B cell (primary cell): ENCODE measurements around the gene SLC6A6. TPM values are rescaled to one million over a fixed set of nuclear protein-coding genes. Genes with fewer than 3 reads are reported as not detected.

Experiments used
- ATAC-seq: fragments of 200-7000 bp; cut with Tn5 transposase; one replicate; pipeline ENCODE4 v1.10.0; 2021; ENCODE audit warnings: low read depth, mild to moderate bottlenecking, moderate number of reproducible peaks, moderate library complexity
- CTCF ChIA-PET: fragments of 350-600 bp; sonication (Branson Sonifier 250); formaldehyde crosslinking; loops from one replicate; lab custom pipeline; 2021; ENCODE audit warnings: antibody characterized with exemption, inconsistent platforms; lab: Charles Lee
- POLR2A ChIA-PET: fragments of 350-600 bp; sonication (Branson Sonifier 250); formaldehyde crosslinking; loops from one replicate; lab custom pipeline; 2021; ENCODE audit warnings: antibody characterized with exemption; lab: Charles Lee
- DNase-seq: peaks from one replicate; pipeline ENCODE4 v3.0.0; 2013
- H2AFZ ChIP-seq: 2 replicates; pipeline ENCODE4 v1.6.1; 2012; ENCODE audit warnings: mild to moderate bottlenecking, low read depth, low read length; ENCODE audit not compliant: insufficient read depth, poor library complexity, severe bottlenecking
- H3K27ac ChIP-seq, 2 donors: 1 replicate in 1 of 2; 2 replicates in 1 of 2; pipeline ENCODE4 v1.5.1; 2012 to 2013; ENCODE audit warnings: low read length in 2 of 2, mild to moderate bottlenecking in 2 of 2, moderate library complexity in 1 of 2
- H3K27me3 ChIP-seq, 4 experiments: fragments of 200-600 bp in 1 of 4; sonication (generic) in 1 of 4; replicated peaks in 1 of 4; 1 replicate in 2 of 4; 2 replicates in 2 of 4; pipeline versions ENCODE4 v1.6.1 to v1.7.0; 2013 to 2016; ENCODE audit warnings: low read length in 3 of 4, mild to moderate bottlenecking in 2 of 4, mixed read lengths in 1 of 4, moderate library complexity in 1 of 4; ENCODE audit not compliant: insufficient read depth in 4 of 4, control insufficient read depth in 3 of 4; ENCODE audit errors: control extremely low read depth in 1 of 4
- H3K36me3 ChIP-seq, 2 experiments: replicated peaks in 1 of 2; 1 replicate in 1 of 2; 2 replicates in 1 of 2; pipeline versions ENCODE4 v1.6.1 to v1.7.1; 2013; ENCODE audit warnings: low read length in 1 of 2; ENCODE audit not compliant: insufficient read depth in 2 of 2, control insufficient read depth in 1 of 2; ENCODE audit errors: control extremely low read depth in 1 of 2, extremely low read depth in 1 of 2
- H3K4me1 ChIP-seq, 2 donors: fragments of 200-600 bp in 1 of 2; sonication (generic) in 1 of 2; 1 replicate in 1 of 2; 2 replicates in 1 of 2; pipeline versions ENCODE4 v1.5.1 to v1.6.1; 2013 to 2017; ENCODE audit warnings: low read length in 2 of 2; ENCODE audit not compliant: control insufficient read depth in 2 of 2, insufficient read depth in 2 of 2
- H3K4me2 ChIP-seq: replicated peaks from 2 replicates; pipeline ENCODE3; 2012; ENCODE audit warnings: mild to moderate bottlenecking, low read depth, low read length; ENCODE audit not compliant: poor library complexity, severe bottlenecking
- H3K4me3 ChIP-seq, 5 experiments: fragments of 200-600 bp in 1 of 5; sonication (generic) in 1 of 5; 1 replicate in 3 of 5; 2 replicates in 2 of 5; pipeline versions ENCODE4 v1.5.1 to v1.7.0; 2011 to 2016; ENCODE audit warnings: low read length in 4 of 5, mild to moderate bottlenecking in 4 of 5, low read depth in 2 of 5, control low read depth in 1 of 5, moderate library complexity in 1 of 5; ENCODE audit not compliant: insufficient read depth in 1 of 5; ENCODE audit errors: control extremely low read depth in 1 of 5, extremely low read depth in 1 of 5
- H3K79me2 ChIP-seq: fragments of 200-600 bp; sonication (generic); one replicate; pipeline ENCODE4 v1.6.0; 2016; ENCODE audit warnings: low read length; ENCODE audit not compliant: control insufficient read depth, insufficient read depth
- H3K9ac ChIP-seq: fragments of 200-600 bp; sonication (generic); 2 replicates; pipeline ENCODE4 v1.6.1; 2017; ENCODE audit warnings: mild to moderate bottlenecking, low read length, moderate library complexity
- H3K9me3 ChIP-seq, 3 donors: one replicate each; pipeline versions ENCODE4 v1.6.1 to v1.7.1; 2013; ENCODE audit warnings: low read length in 2 of 3; ENCODE audit not compliant: control insufficient read depth in 2 of 3, insufficient read depth in 1 of 3; ENCODE audit errors: control extremely low read depth in 1 of 3
- H4K20me1 ChIP-seq: 2 replicates; pipeline ENCODE4 v1.6.0; 2012; ENCODE audit warnings: mild to moderate bottlenecking, low read length; ENCODE audit not compliant: insufficient read depth, control insufficient read depth, poor library complexity, severe bottlenecking
- H3K27ac Mint-ChIP-seq: one replicate; pipeline ENCODE4 v1.8.0; 2021; ENCODE audit warnings: mixed read lengths
- H3K27me3 Mint-ChIP-seq: one replicate; pipeline ENCODE4 v1.8.0; 2021; ENCODE audit warnings: mixed read lengths
- H3K4me1 Mint-ChIP-seq: one replicate; pipeline ENCODE4 v1.8.0; 2021; ENCODE audit warnings: mixed read lengths
- H3K4me3 Mint-ChIP-seq: one replicate; pipeline ENCODE4 v1.8.0; 2021; ENCODE audit warnings: mixed read lengths
- H3K9me3 Mint-ChIP-seq: one replicate; pipeline ENCODE4 v1.8.0; 2022; ENCODE audit warnings: mixed read lengths; ENCODE audit not compliant: insufficient read depth
- CTCF ChIP-seq: fragments of 200-600 bp; IDR thresholded peaks from one replicate; pipeline ENCODE4 v1.8.0; 2022; ENCODE audit warnings: antibody characterized with exemption, mild to moderate bottlenecking
- EZH2 ChIP-seq: IDR thresholded peaks from 2 replicates; pipeline ENCODE4 v1.6.1; 2012; ENCODE audit warnings: borderline replicate concordance, low read depth, mild to moderate bottlenecking, moderate library complexity, low read length; ENCODE audit not compliant: insufficient read depth, poor library complexity, severe bottlenecking
- WGBS: methylation state at CpG from one replicate; pipeline ENCODE4 v1.1.5; 2013; ENCODE audit warnings: missing lambda C conversion rate; ENCODE audit not compliant: insufficient coverage; 5-methylcytosine and 5-hydroxymethylcytosine counted together
- intact Hi-C: fragments of 100-400 bp; cut with micrococcal nuclease; formaldehyde crosslinking; loops from one replicate; pipeline ENCODE4 v1.10.0; 2022
- polyA plus RNA-seq: library from polyadenylated mRNA; depleted of rRNA; stranded (reverse); fragments of >200 nt; gene quantifications from 2 replicates; pipeline ENCODE4 v1.2.3, GENCODE V29; 2012
- total RNA-seq, 2 donors: library from RNA; stranded (reverse); fragments of 120-200 nt in 1 of 2; gene quantifications; 1 replicate in 1 of 2; 2 replicates in 1 of 2; pipeline versions ENCODE4 v1.2.3 to v1.2.4, GENCODE V29; 2013 to 2022

The SLC6A6 gene
- total and polyA plus RNA-seq, 2 donors (not counting 1 experiment from before 2014, with no cell fraction given) = 34.2 to 48.7 TPM

GRCh38 chr3:14470461-14470860 is 68.1 kb downstream of the SLC6A6 start:
- no peak overlapping the region for H3K4me2 ChIP-seq
- no peak overlapping the region for H3K9ac ChIP-seq
- H3K27me3 ChIP-seq = no peaks in the 10 kb centered on the region
- no peaks in the 10 kb centered on the region for H3K9me3 Mint-ChIP-seq
- POLR2A ChIA-PET = no interaction called here
- H3K27ac ChIP-seq = no peak overlapping the region
- H3K79me2 ChIP-seq = no peaks in the 10 kb centered on the region
- no peak overlapping the region for H3K4me3 Mint-ChIP-seq
- CTCF ChIA-PET = interaction anchor here (1.0 kb wide), 1 partner anchor 211 kb away, joined by 5 read pairs; no protein-coding TSS in a partner anchor
- intact Hi-C loops = no loop called here
- peaks cover 2% of the 10 kb centered on the region for H3K4me1 Mint-ChIP-seq
- no peak overlapping the region for H3K4me3 ChIP-seq
- H3K9me3 ChIP-seq = no peaks in the 10 kb centered on the region
- H3K36me3 ChIP-seq = peaks cover 0 to 66% of the 10 kb centered on the region in 2 experiments
- WGBS = 98% methylated on average over 12 of the region's 12 CpGs
- H3K4me1 ChIP-seq = no peaks in the 10 kb centered on the region
- H3K27me3 Mint-ChIP-seq = no peaks in the 10 kb centered on the region
- DNase-seq (no peak), ATAC-seq (no peak)
- TF ChIP-seq CTCF (no peak), EZH2 (no peak)
- no peak overlapping the region for H3K27ac Mint-ChIP-seq
- H2AFZ ChIP-seq = no peak overlapping the region
- H4K20me1 ChIP-seq = no peaks in the 10 kb centered on the region

- intact Hi-C loops = no loop called here
- no peak overlapping the region for H3K27ac ChIP-seq
- H4K20me1 ChIP-seq = no peaks in the 10 kb centered on the region
- no peaks in the 10 kb centered on the region for H3K9me3 ChIP-seq
- H3K27ac Mint-ChIP-seq = no peak overlapping the region
- H3K36me3 ChIP-seq = peaks cover 0 to 71% of the 10 kb centered on the region in 2 experiments
- H3K27me3 Mint-ChIP-seq = no peaks in the 10 kb centered on the region
- TF ChIP-seq EZH2 = no peak
- TF ChIP-seq CTCF = no peak
- H3K9ac ChIP-seq = no peak overlapping the region
- no peak overlapping the region for H3K4me3 Mint-ChIP-seq
- POLR2A ChIA-PET = no interaction called here
- H3K4me1 Mint-ChIP-seq = peaks cover 2% of the 10 kb centered on the region
- no peaks in the 10 kb centered on the region for H3K79me2 ChIP-seq
- DNase-seq = no peak
- CTCF ChIA-PET = interaction anchor here (1.0 kb wide), 1 partner anchor 212 kb away, joined by 5 read pairs; no protein-coding TSS in a partner anchor
- no peaks in the 10 kb centered on the region for H3K9me3 Mint-ChIP-seq
- H2AFZ ChIP-seq = no peak overlapping the region
- H3K4me3 ChIP-seq = no peak overlapping the region
- 100% methylated on average over 3 of the region's 5 CpGs for WGBS
- H3K27me3 ChIP-seq = no peaks in the 10 kb centered on the region
- ATAC-seq = no peak
- no peaks in the 10 kb centered on the region for H3K4me1 ChIP-seq
- no peak overlapping the region for H3K4me2 ChIP-seq
Measured at GRCh38 chr3:14471016-14471415, 68.6 kb downstream of the SLC6A6 start.
